Fibroblast of skin of abdomen (primary cell): ENCODE data around the gene TRIM28. TPM values are rescaled to one million over a fixed set of nuclear protein-coding genes. Genes with fewer than 3 reads are reported as not detected.
A peak's percentile ranks its signal among the peaks of the same experiment; 100 is the strongest.
"Not testable (repeated sequence)": the region's sequence is repeated elsewhere in the genome, so short reads cannot be mapped to it uniquely, and the experiment has no call there.

ENCODE experiments used
- DNase-seq: peaks from one replicate; pipeline ENCODE4 v3.0.0-alpha.2; 2013
- polyA plus RNA-seq, 2 experiments: library from polyadenylated mRNA; unstranded; fragments of 120-200 nt; gene quantifications; one replicate each; pipeline ENCODE4 v1.2.1, GENCODE V29; 2013; ENCODE audit not compliant: insufficient read length in 2 of 2

Gene TRIM28
- 631 TPM for polyA plus RNA-seq (2013, experiment 1 of 2; ENCODE audit: insufficient read length)
- 605 TPM for polyA plus RNA-seq (2013, experiment 2 of 2; ENCODE audit: insufficient read length)

DNA sequence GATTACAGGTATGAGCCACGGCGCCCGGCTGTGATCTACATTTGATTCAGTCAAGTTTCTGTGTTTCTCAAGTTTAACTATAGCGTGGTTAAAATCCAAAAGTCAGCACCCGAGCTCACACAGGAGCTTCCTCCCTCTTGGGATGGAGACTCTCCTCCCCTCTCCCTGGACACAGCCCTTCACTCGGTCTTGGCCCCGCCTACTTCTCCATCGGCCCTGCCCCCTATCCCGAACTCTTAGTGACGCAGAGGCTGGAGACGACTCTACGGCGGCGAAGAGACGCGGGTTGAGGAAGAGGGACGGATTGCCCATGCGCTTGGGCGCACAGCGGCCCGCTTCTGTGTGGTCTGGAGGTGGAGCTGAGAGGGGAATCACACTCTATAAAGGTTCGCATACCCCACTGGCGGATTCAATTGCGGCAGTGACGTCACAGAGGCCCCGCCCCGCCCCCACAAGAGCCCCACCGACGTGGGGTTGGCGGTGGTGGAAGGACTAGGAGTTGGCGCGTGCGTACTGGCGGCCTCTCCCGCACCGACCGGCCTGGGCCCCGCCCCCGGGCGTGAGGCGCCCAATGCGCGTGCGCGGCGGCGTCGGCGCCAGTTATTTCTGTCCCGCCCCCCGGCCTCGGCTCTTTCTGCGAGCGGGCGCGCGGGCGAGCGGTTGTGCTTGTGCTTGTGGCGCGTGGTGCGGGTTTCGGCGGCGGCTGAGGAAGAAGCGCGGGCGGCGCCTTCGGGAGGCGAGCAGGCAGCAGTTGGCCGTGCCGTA, at the start of gene TRIM28:
TRIM28 (plus strand) TSS at position 239 of the 765 bp plus-strand sequence. CDS start 694 bp downstream, outside the sequence.
- peak; percentile 100 for DNase-seq

GRCh38 chr19:58497634-58498170, 46.2 kb upstream of the TRIM28 start:
- no peak for DNase-seq

DNA sequence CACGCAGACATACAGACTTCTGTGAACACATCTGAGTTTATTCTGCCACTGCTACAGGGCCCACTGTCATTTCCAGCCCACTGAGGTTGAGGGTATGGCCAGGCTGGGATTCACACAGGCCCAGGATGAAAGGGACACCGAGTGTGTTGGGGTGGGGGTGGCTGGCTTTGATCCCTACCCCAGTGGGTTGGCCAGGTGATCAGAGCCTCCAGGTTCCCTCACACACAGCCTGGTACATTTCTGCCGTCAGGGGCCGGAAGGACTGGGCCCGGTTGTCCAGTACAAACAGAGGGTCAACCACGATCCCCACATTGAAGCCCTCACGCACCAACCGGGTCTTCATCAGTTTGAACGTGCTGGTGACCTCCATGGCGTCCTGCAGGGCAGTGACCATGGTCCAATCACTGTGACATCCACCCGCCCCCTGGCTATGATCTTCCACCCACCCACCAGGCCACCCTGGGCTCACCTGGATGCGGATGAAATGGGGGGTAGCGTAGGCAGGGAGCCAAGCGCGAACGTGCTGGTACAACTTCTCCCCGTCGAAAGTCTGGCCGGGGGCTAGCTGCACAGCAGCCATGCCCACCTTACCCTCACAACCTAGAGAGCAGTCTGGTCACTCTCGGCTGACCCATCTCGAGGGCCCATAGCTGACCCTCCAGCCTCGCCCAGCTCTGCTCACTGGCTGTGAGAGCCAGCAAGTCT, 45.4 kb upstream of the TRIM28 start:
- DNase-seq, result no peak

DNA sequence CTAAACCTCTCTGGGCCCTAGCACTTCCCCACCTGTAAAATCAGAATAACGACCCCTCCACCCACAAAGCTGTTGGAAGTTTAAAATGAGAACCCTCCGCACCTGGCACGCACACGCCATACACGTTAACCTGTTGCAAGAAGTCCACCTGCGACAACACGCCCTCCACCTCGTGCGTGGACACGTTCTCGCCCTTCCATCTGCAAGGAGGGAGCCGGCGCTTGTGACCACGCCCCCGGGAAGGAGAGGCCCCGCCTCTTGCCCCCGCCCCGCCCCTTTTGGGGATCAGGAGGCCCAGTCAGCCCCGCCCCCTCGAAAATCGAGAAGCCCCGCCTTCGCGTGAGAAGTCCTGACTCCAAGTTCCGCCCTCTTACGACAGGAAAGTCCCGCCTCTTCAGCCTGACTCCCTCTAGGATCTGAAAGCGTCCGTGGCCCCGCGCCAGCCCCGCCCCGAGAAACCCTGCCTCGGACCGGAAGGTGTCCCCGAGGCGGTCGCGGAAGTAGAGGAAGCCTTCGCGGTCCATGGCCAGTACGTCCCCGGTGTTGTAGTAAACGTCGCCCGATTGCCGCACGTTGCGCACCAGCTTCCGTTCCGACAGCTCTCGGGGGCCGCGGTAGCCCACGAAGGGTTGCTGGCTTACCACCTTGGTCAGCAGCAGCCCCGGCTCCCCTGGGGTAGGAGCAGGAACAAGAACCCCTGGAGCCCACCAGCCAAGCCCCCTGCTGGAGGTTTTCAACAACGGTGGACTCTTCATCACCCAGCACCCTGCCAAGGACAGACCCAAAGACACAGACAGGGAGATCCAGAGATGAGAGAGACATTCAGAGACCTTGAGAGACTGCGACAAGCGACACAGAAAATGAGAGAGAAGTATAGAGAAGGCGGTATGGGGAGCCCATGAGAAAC, 44.6 kb upstream of the TRIM28 start:
- peak; percentile 99 for DNase-seq

- DNase-seq, result no peak
These were observed 43.6 kb upstream of the TRIM28 start for GRCh38 chr19:58500242-58500641.

DNA sequence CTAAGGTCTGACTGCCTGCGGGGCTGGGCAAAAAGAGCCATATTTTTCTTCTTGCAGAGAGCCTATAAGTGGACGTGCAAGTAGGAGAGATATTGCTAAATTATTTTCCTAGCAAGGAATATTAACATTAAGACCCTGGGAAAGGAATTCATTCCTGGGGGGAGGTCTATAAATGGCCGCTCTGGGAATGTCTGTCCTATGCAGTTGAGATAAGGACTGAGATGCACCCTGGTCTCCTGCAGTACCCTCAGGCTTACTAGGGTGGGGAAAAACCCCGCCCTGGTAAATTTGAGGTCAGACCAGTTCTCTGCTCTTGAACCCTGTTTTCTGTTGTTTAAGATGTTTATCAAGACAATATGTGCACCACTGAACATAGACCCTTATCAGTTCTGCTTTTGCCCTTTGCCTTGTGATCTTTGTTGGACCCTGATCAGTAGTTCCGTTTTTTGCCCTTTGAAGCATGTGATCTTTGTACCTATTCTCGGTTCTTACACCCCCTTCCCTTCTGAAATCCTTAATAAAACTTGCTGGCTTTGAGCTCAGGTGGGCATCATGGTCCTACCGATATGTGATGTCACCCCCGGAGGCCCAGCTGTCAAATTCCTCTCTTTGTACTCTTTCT, 36.2 kb upstream of the TRIM28 start:
- DNase-seq, result not testable (repeated sequence)

- no peak for DNase-seq
These were observed 34.2 kb upstream of the TRIM28 start for GRCh38 chr19:58509731-58510083.

DNA sequence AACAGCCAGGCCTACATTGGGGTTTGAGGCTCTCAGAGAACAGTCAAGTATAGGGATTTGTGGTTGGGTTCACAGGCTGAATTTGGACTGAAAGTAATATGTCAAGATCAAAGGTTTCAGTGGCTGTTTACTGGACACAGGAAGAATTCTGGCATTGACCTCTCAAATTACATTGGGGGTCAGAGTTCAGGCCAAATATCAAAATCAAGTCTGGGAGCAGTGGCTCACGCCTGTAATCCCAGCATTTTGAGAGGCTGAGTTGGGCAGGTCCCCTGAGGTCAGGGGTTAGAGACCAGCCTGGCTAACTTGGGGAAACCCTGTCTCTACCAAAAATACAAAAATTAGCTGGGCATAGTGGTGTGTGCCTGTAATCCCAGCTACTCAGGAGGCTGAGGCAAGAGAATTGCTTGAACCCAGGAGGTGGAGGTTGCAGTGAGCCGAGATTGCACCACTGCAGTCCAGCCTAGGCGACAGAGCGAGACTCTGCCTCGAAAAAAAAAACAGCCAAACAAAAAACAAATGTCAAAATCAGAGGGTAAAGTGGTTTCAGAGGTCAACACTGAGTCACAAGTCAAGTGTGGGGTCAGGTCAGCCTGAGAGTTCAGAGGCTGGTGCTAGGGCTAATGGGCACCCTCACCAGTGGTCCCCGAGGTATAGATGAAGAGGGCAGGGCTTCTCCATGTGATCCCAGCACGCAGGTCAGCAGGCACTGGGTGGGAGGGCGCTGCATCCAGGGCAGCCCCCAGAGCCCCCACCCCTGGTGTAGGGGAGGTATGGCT, 33.6 kb upstream of the TRIM28 start:
- DNase-seq, result no peak

GRCh38 chr19:58511353-58512208, 32.3 kb upstream of the TRIM28 start, which contains the start of gene SLC27A5:
Gene SLC27A5 (minus strand): TSS chr19:58511992. CDS start chr19:58511955, 37 bp downstream.
- DNase-seq, result no peak

DNA sequence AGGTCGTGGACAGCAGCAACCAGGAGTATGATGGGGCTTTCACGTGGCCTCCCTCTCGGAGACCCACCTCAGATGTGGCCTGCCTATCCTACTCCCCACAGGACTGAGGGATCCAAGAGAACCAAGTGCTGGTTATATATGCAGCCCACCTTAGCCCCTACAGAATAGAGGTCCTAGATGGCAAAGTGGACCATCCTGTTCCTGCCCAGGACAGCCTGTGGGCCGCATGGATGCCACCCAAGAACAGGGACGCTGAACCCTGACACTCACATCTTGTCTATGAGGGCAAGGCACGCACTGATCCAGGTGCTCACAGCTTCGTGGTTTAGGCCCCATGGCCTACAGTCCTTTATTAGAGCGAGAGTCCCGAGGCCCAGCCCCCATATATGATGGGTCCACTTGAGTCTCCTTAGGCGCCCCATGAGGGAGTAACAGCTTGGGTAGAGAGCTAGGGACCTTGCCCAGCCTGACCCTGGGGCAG, 30.6 kb upstream of the TRIM28 start:
- DNase-seq, result no peak

DNA sequence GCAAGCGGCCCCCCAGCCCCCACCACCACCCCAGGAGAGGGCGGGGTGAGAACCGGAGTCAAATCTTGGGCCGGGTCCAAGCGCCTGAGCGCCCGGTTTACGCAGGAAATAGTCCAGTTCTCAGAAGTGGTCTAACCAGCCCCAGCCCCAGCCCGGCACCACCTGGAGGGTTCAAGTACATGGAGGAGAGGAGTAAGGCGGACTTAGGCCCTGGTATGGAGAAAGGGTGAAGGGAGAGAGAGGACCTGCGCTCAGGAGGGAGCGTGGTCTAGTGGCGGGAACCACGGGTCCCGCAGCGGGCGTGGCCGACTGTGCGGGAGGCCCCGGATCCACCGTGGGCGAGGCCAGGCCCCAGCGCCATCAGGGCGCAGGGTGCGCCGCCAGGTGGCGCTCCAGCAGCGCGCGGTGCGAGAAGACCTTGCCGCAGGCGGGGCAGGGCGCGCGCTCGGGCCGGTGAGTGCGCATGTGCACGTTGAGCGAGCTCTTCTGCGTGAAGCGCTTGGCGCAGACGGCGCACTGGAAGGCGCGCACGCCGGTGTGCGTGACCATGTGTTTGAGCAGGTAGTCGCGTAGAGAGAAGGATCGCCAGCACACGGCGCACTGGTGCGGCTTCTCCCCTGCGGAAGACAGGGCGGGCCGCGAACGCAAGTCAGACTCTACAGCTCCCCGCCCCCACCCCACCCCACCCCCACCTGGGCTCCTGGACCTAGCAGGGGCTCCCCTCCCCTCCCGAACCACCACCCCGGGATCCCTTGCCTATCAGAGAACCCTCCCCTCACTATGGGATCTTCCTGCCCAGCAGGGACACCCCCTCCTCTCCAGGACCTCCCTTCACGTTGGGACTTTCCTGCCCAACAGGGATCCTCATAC, 29.9 kb upstream of the TRIM28 start:
- peak; percentile 86 for DNase-seq

DNA sequence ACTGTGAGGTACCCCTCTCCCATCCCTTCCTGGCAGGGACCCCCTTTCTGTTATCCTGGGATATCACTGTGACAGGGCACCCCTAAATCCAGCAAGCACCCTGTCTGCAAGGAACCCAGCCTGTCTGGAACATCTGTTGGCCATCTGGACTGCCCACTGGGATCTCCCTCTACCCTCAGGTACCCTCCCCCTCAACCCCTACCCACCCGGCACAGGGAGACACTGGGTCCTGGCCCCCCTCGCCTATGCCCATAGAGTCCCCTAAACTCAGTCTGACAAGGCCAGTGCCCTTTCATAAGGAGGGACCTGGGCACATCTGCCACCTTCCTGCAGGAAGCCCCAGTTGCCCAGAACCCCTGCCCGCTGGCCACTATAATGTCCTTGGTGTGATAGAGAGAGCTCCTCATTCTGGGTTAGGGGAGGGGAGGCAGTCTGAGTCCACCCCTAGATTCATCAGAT, 29.3 kb upstream of the TRIM28 start:
- DNase-seq, result no peak

DNA sequence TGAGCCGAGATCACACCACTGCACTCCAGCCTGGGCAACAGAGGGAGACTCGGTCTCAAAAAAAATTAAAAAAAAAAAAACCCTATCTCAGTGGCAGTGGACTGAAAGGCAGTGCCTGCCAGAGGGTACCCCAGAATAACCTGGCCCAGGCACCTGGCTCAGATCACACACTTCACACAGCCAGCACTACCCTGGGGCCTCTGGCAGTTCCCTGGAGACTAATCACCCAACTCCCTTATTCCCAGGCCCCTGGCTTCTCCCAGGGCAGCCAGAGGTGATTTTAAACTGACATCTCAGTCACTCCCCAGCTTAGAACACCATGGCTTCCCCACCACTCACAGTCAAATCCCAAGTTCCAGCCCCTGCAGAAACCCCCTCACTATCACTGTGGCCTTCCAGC, 28.6 kb upstream of the TRIM28 start:
- no peak for DNase-seq

DNA sequence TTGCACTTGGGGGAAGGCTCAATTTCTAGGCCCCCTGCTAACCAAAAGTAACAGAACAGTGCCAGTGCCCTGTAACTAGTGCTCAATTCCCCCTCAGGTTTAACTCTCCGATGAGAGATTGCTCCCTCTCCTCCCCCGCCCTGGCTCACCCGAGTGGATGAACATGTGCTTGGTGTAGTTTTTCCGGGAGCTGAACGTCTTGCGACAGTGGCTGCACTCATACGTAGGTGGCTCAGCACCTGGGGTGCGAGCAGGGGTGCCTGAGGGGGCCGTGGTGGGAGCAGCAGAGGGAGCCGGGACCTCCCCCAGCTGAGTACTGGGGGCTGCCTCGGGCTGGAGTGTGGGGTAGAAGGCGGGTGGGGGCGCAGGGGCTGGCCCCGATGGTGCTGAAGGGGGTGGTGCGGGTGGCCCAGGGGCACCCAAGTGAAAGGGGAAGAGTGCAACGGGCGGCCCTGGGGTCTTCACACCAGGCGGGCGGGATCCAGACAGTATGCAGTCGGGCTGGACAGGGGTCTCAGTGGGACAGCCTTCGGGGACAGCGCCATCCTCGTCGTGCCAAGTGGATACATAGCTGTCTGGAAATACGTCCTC, 27.5 kb upstream of the TRIM28 start:
- no peak for DNase-seq

DNA sequence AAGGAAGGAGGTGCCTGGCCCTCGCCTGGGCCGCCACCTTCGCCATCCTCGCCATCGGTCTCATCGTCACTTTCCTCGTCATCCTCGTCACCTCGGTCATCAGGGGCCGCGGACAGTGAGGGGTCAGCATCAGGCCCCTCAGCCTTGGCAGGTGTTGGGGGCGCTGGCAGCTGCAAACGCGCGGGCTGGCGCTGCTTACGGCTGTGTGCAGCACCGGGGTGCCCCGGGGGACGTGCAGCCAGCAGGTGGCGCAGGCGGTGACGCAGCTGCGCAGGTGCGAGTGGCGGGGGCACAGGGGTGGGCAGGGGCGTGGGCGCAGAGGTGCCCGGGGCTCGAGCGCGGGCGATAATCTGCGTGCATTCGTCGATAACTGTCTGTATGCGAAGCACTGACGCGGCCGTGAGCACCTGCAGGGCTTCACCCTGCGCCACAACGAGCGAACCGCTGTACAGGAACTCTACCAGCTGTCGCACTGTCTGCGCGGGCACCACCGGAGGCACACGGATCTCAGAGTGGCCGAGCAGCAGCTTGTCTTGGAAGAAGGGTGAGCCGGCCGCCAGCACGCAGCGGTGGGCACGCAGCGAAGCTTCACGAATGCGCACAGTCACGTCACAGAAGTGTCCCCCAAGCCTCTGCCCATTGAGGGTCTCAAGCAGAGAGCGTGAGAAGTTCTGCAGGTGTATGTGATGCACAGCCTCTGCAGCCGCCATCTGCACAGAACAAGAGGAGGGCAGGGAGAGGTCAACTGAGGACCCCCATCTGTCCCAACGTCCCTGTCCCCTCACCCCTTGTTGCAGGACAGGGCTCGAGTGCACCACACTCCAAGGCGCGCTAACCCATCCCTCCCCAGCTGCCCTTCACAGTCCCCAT, 26.7 kb upstream of the TRIM28 start:
- no peak for DNase-seq

DNA sequence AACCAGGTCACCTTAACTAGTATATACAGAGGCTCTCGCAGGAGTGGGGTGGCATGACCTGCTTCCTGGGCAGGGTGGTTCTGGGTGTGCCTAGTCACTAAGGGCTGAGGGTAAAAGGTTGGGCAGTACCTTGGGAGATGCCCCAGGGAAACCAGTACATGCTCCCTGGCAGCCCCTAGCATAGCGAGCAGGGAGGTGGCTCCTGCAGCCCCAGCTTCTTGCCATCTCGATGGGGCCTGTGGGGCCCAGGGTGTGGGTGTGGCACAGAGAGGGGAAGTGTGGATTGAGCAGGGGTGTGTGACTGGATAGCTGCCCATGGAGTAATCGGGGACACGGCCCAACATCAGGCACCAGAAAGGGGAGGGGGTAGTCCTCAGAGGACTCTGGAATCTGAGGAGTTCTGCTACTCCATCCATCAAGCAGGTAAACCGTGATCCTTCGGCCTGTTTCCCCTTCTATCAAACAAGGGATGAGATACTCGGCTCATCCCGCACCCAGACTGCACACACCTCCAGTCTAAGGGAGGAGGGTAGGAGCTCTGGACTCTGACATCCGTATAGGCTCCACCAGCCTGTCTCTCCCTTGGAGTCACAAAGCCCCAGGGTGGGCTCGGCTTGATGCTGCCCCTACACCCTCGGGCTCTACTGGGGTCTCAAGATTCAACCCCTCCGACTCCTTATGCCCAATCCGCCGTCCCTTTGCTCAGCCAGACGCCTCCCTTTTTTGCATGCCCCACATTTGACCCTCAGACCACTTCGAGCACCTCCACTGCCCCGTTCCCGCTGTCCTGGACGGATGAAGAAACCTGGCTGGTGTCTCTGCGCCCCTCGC, 25.4 kb upstream of the TRIM28 start:
- no peak for DNase-seq

- DNase-seq, result peak; percentile 76
These were observed 24.8 kb upstream of the TRIM28 start for GRCh38 chr19:58519087-58519354.
